ENCODE results near the gene EXOC6B.

EXOC6B gene

DNA sequence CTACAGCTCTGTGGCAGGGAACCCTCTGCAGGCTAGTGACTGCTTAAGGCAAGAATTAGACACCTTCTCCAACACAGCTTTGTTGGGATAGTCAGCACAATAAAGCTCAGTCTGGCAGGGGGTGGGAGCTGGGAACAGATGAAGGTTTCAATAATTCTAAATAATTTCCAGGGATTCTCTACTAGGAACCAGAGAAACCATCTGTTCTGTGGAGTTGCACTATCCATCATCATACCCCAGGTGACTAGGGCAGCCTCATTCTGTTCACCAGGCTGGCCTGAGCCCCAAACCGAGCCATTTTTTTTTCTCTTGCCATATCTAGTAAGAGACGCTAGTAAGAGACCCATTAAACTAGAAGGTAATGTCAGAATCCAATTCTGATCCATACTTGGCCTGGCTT is 642.4 kb downstream of the EXOC6B start:
- Histone ChIP-seq H3K4me1 (ENCODE audit: insufficient read depth, low read length) (no peaks in the 10 kb centered on the region), H3K9ac (ENCODE audit: low read depth, low read length) (no peak overlapping the region), H3K9me3 (ENCODE audit: control insufficient read depth, insufficient read depth, low read length) (no peaks in the 10 kb centered on the region), H3K36me3 (ENCODE audit: insufficient read depth, low read length) (no peaks in the 10 kb centered on the region; the same call in 1 of the 2 replicates)

DNA sequence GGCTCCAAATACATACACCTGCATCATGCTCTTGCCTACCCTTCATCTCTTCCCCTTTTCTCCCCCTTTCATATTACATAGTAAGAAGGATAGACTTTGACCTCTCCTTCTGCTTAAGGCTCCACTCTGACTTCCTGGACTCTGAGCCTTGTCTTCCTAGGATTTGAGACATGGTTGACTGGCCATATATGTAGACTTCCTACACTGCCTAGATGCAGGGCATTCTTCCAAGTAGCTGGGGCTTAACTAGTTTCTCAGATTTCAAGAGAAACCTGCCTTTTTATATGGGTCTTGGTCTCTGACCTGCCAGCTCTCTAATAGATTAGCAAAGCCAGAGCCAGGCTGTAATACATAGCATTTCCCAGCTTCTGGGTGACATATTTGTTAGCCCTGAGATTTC is 642.8 kb downstream of the EXOC6B start:
- Histone ChIP-seq H3K9ac (ENCODE audit: low read depth, low read length) (no peak overlapping the region), H3K36me3 (ENCODE audit: insufficient read depth, low read length) (no peaks in the 10 kb centered on the region; the same call in 1 of the 2 replicates), H3K4me1 (ENCODE audit: insufficient read depth, low read length) (no peaks in the 10 kb centered on the region), H3K9me3 (ENCODE audit: control insufficient read depth, insufficient read depth, low read length) (no peaks in the 10 kb centered on the region)

DNA sequence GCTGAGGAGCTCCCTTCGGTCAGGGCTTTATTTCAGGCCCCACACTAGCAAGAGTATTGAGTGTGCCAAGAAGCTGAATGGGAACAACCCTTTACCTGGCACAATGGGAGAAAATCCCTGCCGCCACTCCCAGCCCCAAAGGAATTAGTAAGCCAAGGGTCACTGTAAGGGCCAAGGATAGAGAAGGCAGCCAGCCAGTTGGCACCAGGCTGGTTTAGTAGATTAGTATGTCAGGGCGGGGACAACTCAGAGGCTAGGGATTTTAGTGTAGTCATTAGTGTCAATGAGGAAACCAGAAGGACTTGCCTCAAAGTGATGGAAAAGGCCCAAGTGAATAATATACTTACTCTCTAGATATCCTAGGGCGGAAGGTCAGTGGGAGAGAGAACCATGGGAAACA is 643.3 kb downstream of the EXOC6B start:
- H3K9me3 ChIP-seq (ENCODE audit: control insufficient read depth, insufficient read depth, low read length): no peaks in the 10 kb centered on the region

DNA sequence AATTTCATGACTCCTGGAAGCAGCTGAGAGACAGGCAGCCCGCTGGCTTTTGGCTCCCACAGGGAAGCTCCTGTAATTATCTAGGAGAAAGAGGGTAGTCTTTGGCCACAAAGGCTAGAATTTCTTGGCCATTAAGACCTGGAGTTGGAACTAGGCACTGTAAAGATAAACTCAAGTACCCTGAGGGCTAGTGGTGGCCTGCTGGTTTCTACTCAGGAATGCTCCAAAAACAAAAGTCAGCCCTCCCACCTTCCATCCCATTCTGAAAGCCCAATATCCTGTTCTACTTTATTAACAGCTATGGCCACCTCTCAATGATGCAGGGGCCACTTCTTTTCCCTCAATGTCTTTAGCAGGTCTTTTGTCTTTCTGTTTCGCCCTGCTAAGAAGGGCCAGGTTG is 644.2 kb downstream of the EXOC6B start:
- H3K9ac ChIP-seq (ENCODE audit: low read depth, low read length): no peak overlapping the region
- no peaks in the 10 kb centered on the region; the same call in 1 of the 2 replicates for H3K36me3 ChIP-seq (ENCODE audit: insufficient read depth, low read length)
- H3K9me3 ChIP-seq (ENCODE audit: control insufficient read depth, insufficient read depth, low read length): no peaks in the 10 kb centered on the region
- no peaks in the 10 kb centered on the region for H3K4me1 ChIP-seq (ENCODE audit: insufficient read depth, low read length)

More for the DNA sequence above, 643.3 kb downstream of the EXOC6B start:
- no peaks in the 10 kb centered on the region; the same call in 1 of the 2 replicates for H3K36me3 ChIP-seq (ENCODE audit: insufficient read depth, low read length)
- H3K4me1 ChIP-seq (ENCODE audit: insufficient read depth, low read length): no peaks in the 10 kb centered on the region
- no peak overlapping the region for H3K9ac ChIP-seq (ENCODE audit: low read depth, low read length)

DNA sequence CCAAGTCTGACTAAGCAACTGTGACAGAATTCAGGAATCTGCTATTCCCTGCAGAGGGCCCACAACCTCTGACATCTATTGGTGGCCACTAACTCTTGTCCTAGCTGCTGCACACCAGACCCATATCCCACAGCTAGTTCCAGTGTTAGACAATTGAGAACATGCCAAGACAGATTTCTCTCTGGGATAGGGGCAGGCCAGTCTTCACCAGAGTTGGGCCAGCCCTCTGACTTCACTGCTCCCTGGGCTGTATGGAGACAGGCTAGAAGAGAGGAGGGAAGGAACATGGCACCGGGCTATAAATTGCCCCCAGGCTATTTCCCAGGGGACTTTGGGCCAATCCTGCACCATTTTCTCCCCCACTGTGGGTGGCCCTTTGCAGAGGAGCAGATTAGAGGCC is 645.5 kb downstream of the EXOC6B start:
- no peaks in the 10 kb centered on the region; the same call in 1 of the 2 replicates for H3K36me3 ChIP-seq (ENCODE audit: insufficient read depth, low read length)
- H3K4me1 ChIP-seq (ENCODE audit: insufficient read depth, low read length): no peaks in the 10 kb centered on the region

DNA sequence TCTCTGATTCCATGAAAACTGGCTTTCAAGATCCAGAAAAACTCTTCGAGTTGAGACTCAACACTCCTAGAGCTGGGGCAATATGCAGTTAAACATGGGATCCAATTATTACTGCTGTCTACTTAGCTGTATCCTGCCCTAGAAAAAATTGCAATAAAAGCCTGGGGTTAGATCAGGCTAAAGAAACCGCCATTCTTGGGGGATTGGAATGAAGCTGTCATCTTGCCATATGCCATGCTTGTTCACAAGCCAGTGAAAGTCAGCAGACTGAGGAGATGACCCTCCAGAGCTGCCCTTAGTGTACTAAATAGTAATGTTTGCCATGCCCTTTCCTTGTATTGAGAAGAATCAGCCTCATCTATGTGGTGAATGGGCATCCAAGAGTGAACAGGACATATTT is 647.3 kb downstream of the EXOC6B start:
- H3K9ac ChIP-seq (ENCODE audit: low read depth, low read length): no peak overlapping the region
- H3K4me1 ChIP-seq (ENCODE audit: insufficient read depth, low read length): peaks cover 7% of the 10 kb centered on the region; the same call in 1 of the 2 replicates
- no peaks in the 10 kb centered on the region; the same call in 1 of the 2 replicates for H3K36me3 ChIP-seq (ENCODE audit: insufficient read depth, low read length)
- no peaks in the 10 kb centered on the region for H3K9me3 ChIP-seq (ENCODE audit: control insufficient read depth, insufficient read depth, low read length)

More for the DNA sequence above, 645.5 kb downstream of the EXOC6B start:
- Histone ChIP-seq H3K9me3 (ENCODE audit: control insufficient read depth, insufficient read depth, low read length) (no peaks in the 10 kb centered on the region), H3K9ac (ENCODE audit: low read depth, low read length) (no peak overlapping the region)

DNA sequence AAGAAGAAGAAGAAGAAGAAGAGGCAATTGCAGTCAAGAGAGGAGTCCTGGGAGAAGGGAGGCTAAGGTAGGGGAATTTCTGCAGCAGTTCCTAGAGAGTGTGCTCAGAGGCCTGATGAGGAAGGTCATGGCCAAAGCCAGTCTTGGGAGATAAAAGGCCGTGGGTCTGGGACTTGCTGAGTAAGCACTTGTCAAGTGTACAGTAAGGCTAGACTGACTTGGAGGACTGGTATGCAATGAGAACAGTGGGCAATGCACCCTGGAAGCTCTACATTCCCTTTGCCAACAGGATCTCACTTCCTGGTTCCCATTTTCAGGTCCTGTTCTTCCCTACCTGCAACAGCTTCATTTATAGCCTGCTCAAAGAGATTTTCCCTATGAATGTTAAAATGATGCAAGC is 649.6 kb downstream of the EXOC6B start:
- Histone ChIP-seq H3K9me3 (ENCODE audit: control insufficient read depth, insufficient read depth, low read length) (no peaks in the 10 kb centered on the region), H3K9ac (ENCODE audit: low read depth, low read length) (no peak overlapping the region), H3K36me3 (ENCODE audit: insufficient read depth, low read length) (no peaks in the 10 kb centered on the region; the same call in 1 of the 2 replicates), H3K4me1 (ENCODE audit: insufficient read depth, low read length) (peaks cover 12% of the 10 kb centered on the region; the same call in 1 of the 2 replicates)

DNA sequence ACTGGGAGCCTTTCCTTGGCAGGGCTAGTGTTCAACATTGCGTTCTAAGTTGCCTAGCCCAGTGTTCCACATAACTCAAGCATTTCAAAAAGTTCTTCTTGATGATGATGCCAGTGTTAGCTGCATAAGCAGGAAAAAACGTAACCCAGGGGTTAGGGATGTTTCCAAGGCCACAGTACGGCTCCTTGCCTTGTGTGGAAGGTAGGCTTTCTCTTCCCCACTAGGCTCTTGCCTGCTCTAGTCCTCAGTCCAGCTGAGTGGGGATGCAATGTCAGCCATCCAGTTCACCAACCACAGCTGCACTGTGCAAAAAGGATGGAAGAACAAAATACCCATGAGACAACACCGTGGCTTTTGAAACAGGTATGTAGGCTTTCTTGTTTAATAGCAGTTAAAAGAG is 650.2 kb downstream of the EXOC6B start:
- no peak overlapping the region for H3K9ac ChIP-seq (ENCODE audit: low read depth, low read length)
- peaks cover 12% of the 10 kb centered on the region; the same call in 1 of the 2 replicates for H3K4me1 ChIP-seq (ENCODE audit: insufficient read depth, low read length)
- H3K9me3 ChIP-seq (ENCODE audit: control insufficient read depth, insufficient read depth, low read length): no peaks in the 10 kb centered on the region
- H3K36me3 ChIP-seq (ENCODE audit: insufficient read depth, low read length): no peaks in the 10 kb centered on the region; the same call in 1 of the 2 replicates

DNA sequence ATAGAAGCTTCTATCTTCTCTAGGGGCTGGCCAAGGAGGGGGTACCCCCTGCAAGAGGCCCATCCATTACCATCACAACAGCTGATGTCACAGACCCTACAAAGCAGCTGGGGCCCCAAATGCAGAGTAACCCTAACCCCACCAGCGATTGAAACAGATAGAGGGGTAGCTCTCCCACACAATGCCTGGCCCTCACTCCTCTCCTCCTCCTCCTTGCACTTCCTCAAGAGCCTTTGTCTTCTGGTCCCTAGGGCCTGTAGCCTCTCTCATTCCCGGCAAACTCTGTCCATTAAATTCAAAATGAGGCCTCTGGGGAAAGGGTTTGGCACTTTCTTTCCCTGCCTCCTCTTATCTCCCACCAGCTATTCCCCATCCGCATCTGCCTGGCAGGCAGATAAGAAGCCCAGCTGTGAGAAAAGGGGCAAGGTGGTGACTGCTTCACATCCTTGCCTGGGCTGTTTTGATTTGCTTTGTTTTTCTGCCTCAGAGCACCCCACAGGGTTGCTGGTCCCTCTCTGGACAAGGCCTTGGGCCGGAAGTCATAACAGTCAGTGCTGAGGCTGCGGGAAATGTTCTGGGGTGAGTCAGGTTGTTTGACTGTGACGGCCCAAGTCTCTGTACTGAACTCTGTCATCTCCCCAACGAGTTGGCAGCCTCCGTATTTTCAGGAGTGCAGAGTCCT is 652.1 kb downstream of the EXOC6B start:
- Histone ChIP-seq H3K36me3 (ENCODE audit: insufficient read depth, low read length) (no peaks in the 10 kb centered on the region), H3K9me3 (ENCODE audit: control insufficient read depth, insufficient read depth, low read length) (no peaks in the 10 kb centered on the region), H3K9ac (ENCODE audit: low read depth, low read length) (no peak overlapping the region), H3K4me1 (ENCODE audit: insufficient read depth, low read length) (peaks cover 12% of the 10 kb centered on the region; the same call in 1 of the 2 replicates)

DNA sequence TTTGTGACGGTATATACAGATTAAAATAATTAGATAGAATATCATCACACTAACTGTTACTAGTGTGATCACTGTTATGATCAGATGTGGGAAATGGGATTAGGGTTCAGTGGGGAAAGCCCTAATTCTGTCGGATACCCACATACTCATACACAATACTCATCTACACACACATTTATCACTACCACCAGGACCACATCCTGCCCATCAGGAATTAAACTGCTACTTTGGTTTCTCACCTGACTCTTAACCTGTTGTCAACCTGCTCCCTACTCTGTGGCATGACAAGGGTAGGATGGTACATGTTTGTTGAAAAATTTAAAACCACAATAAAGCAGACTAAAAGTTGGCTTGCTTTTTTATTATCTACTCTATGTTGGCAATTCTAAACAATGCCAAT is 653.4 kb downstream of the EXOC6B start:
- Histone ChIP-seq H3K4me1 (ENCODE audit: insufficient read depth, low read length) (peaks cover 12% of the 10 kb centered on the region; the same call in 1 of the 2 replicates), H3K9me3 (ENCODE audit: control insufficient read depth, insufficient read depth, low read length) (no peaks in the 10 kb centered on the region), H3K36me3 (ENCODE audit: insufficient read depth, low read length) (no peaks in the 10 kb centered on the region), H3K9ac (ENCODE audit: low read depth, low read length) (no peak overlapping the region)

DNA sequence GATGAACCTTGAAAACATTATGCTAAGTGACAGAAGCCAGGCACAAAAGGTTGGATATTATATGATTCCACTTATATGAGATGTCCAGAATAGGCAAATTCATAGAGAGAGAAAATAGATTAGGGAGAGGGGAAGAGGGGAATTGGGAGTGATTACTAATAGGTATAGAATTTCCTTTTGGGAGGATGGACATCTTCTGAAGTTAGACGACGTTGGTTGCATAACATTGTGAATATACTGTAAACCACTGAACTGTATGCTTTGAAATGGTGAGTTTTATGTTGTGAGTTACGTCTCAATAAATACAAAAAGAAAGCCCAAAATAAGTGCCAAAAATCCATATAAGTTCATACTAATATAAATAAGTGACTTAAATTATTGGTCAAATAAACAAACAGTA is 659.6 kb downstream of the EXOC6B start:
- no peaks in the 10 kb centered on the region for H3K9me3 ChIP-seq (ENCODE audit: control insufficient read depth, insufficient read depth, low read length)
- no peak overlapping the region for H3K9ac ChIP-seq (ENCODE audit: low read depth, low read length)
- no peaks in the 10 kb centered on the region for H3K36me3 ChIP-seq (ENCODE audit: insufficient read depth, low read length)
- no peaks in the 10 kb centered on the region for H3K4me1 ChIP-seq (ENCODE audit: insufficient read depth, low read length)

DNA sequence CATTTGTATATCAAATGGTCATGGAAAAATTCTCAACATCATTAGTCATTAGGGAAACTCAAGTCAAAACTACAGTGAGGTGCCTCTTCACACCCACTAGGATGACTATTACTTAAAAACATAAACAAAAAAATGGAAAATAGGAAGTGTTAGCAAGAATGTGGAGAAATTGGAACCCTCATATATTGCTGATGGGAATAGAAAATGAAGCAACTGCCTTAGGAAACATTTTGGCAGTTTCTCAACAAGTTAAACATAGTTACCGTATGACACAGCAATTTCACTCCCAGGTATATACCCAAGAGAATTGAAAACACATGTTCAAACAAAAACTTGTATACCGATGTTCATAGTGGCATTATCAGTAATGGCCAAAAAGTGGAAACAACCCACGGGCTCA is 660.0 kb downstream of the EXOC6B start:
- no peaks in the 10 kb centered on the region for H3K36me3 ChIP-seq (ENCODE audit: insufficient read depth, low read length)
- H3K9me3 ChIP-seq (ENCODE audit: control insufficient read depth, insufficient read depth, low read length): no peaks in the 10 kb centered on the region
- no peaks in the 10 kb centered on the region for H3K4me1 ChIP-seq (ENCODE audit: insufficient read depth, low read length)
- no peak overlapping the region for H3K9ac ChIP-seq (ENCODE audit: low read depth, low read length)

DNA sequence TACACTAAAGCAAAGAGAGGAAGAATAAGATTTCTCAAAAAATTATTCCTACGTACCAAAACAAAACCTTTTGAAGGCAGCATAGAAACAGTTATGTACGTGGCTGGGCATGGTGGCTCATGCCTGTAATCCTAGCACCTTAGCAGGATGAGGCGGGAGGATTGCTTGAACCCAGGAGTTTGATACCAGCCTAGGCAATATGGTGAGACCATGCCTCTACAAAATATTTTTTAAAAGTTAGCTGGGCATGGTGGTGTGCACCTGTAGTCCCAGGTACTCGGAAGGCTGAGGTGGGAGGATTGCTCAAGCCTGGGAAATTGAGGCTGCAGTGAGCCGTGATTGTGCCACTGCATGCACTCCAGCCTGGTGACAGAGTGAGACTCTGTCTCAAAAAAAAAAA is 663.3 kb downstream of the EXOC6B start:
- no peaks in the 10 kb centered on the region for H3K4me1 ChIP-seq (ENCODE audit: insufficient read depth, low read length)
- H3K9ac ChIP-seq (ENCODE audit: low read depth, low read length): no peak overlapping the region
- no peaks in the 10 kb centered on the region for H3K36me3 ChIP-seq (ENCODE audit: insufficient read depth, low read length)
- H3K9me3 ChIP-seq (ENCODE audit: control insufficient read depth, insufficient read depth, low read length): no peaks in the 10 kb centered on the region

DNA sequence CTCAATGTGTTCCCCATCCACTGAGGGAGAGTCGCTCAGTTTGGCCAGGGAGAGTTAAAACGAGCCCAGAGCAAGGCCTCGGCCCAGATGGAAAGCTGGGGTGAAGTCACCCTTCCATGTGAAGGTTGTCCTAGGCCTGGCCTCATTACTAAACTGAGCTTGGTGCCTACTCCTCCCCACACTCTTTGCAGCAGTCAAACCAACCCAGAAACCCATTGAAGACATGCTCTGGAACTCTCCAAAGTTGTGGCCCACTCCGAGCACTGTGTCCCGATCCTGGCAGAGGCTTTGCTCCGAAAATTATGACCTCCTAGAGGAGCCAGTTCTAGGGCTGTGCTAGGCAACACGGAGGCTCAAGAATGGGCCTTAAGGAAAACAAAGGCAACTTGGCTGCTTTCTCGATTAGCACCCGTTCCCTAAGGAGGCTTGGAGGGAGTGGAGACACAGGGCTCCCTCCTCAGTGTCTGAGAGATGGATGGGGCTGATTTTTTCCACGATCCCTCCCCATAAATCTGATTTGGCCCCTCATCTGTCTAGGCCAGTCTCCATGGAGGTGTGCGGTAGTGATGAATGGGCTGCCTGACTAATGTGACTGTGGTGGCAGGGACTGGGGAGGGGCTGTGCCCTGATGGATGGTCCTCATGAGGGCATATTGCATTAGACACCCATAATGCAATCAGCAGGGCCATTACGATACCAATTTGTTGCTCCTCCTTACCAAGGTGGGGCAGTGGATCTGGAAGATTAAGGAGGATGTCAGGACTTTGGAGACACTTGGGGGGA is 666.4 kb downstream of the EXOC6B start:
- H3K9ac ChIP-seq (ENCODE audit: low read depth, low read length): no peak overlapping the region
- no peaks in the 10 kb centered on the region for H3K4me1 ChIP-seq (ENCODE audit: insufficient read depth, low read length)
- H3K9me3 ChIP-seq (ENCODE audit: control insufficient read depth, insufficient read depth, low read length): no peaks in the 10 kb centered on the region
- no peaks in the 10 kb centered on the region for H3K36me3 ChIP-seq (ENCODE audit: insufficient read depth, low read length)
